PC-3 (cell line): ENCODE data around the gene FBF1. TPM values are rescaled to one million over a fixed set of nuclear protein-coding genes. Genes with fewer than 3 reads are reported as not detected.

ENCODE experiments used
- ATAC-seq: fragments of 200-7000 bp; cut with Tn5 transposase; 2 replicates; pipeline ENCODE4 v1.9.1; 2020; ENCODE audit warnings: mild to moderate bottlenecking, moderate library complexity
- BruUV-seq: library from RNA; stranded (reverse); fragments of 400-500 nt; replicated peaks from 2 replicates; lab custom pipeline; 2021; lab: Mats Ljungman, UMichigan
- CTCF ChIA-PET: fragments of 300-600 bp; sonication (Branson Sonifier 250); formaldehyde crosslinking; loops from one replicate; lab custom pipeline; 2022; ENCODE audit warnings: antibody characterized with exemption; lab: Charles Lee
- POLR2A ChIA-PET: fragments of 300-600 bp; sonication (Branson Sonifier 250); formaldehyde crosslinking; loops from one replicate; lab custom pipeline; 2022; ENCODE audit warnings: antibody characterized with exemption; ENCODE audit not compliant: unreplicated experiment; lab: Charles Lee
- DNase-seq: peaks from one replicate; pipeline ENCODE4 v3.0.0-alpha.2; 2015
- H2AFZ ChIP-seq: fragments of 300-600 bp; sonication (generic); 2 replicates; pipeline ENCODE4 v1.6.0; 2016; ENCODE audit warnings: antibody characterized with exemption, low read length
- H3F3A ChIP-seq: fragments of 300-600 bp; sonication (generic); one replicate; pipeline ENCODE4 v1.6.0; 2017; ENCODE audit warnings: antibody characterized with exemption, low read length, control low read depth, mild to moderate bottlenecking; ENCODE audit not compliant: unreplicated experiment
- H3K27ac ChIP-seq: fragments of 300-600 bp; sonication (generic); 2 replicates; pipeline ENCODE4 v1.5.1; 2016; ENCODE audit warnings: mild to moderate bottlenecking, low read length
- H3K27me3 ChIP-seq: fragments of 300-600 bp; sonication (generic); 2 replicates; pipeline ENCODE4 v1.6.1; 2016; ENCODE audit warnings: low read length, mixed read lengths
- H3K36me3 ChIP-seq: fragments of 300-600 bp; sonication (generic); 2 replicates; pipeline ENCODE4 v1.6.1; 2016; ENCODE audit warnings: low read depth, mixed run types, low read length, mixed read lengths
- H3K4me1 ChIP-seq: fragments of 300-600 bp; sonication (generic); 2 replicates; pipeline ENCODE4 v1.5.1; 2016; ENCODE audit warnings: low read length; ENCODE audit not compliant: insufficient read depth
- H3K4me2 ChIP-seq: fragments of 300-600 bp; sonication (generic); 2 replicates; pipeline ENCODE4 v1.6.0; 2016; ENCODE audit warnings: low read length
- H3K4me3 ChIP-seq: fragments of 300-600 bp; sonication (generic); 2 replicates; pipeline ENCODE4 v1.5.1; 2016; ENCODE audit warnings: mild to moderate bottlenecking, low read length, mixed read lengths
- H3K79me2 ChIP-seq: fragments of 300-600 bp; sonication (generic); 2 replicates; pipeline ENCODE4 v1.6.1; 2017; ENCODE audit warnings: low read length, mixed read lengths
- H3K9ac ChIP-seq: fragments of 300-600 bp; sonication (generic); 2 replicates; pipeline ENCODE4 v1.6.0; 2016; ENCODE audit warnings: mild to moderate bottlenecking, low read length
- H3K9me2 ChIP-seq: fragments of 300-600 bp; sonication (generic); replicated peaks from 2 replicates; pipeline ENCODE4 v1.6.1; 2016; ENCODE audit warnings: mixed run types, low read length, mixed read lengths
- H3K9me3 ChIP-seq: fragments of 300-600 bp; sonication (generic); 2 replicates; pipeline ENCODE4 v1.6.1; 2016; ENCODE audit warnings: low read length, mixed read lengths
- H4K20me1 ChIP-seq: fragments of 300-600 bp; sonication (generic); 2 replicates; pipeline ENCODE4 v1.6.1; 2016; ENCODE audit warnings: low read length, mixed read lengths
- EZH2 ChIP-seq: fragments of 300-600 bp; sonication (generic); IDR thresholded peaks from one replicate; pipeline ENCODE4 v1.6.1; 2017; ENCODE audit warnings: antibody characterized with exemption, mild to moderate bottlenecking, low read length; ENCODE audit not compliant: unreplicated experiment
- EZH2phosphoT487 ChIP-seq: fragments of 300-600 bp; sonication (generic); IDR thresholded peaks from 2 replicates; pipeline ENCODE4 v1.6.1; 2018; ENCODE audit warnings: mild to moderate bottlenecking, antibody characterized with exemption, low read length, borderline replicate concordance
- intact Hi-C: fragments of 100-400 bp; cut with micrococcal nuclease; formaldehyde crosslinking; loops from 2 replicates; pipeline ENCODE4 v1.9.0; 2023
- total RNA-seq: library from RNA; depleted of rRNA; stranded (reverse); fragments of >200 nt; gene quantifications from 2 replicates; pipeline ENCODE4 v1.2.3, GENCODE V29; 2014
- TF ChIP-seq, protein P1 (sequence below): fragments of 300-600 bp; sonication (generic); conservative IDR thresholded peaks from 2 replicates; pipeline ENCODE4 v1.5.1; 2017; ENCODE audit warnings: antibody characterized with exemption, low read depth, mild to moderate bottlenecking, low read length

FBF1 gene
- total RNA-seq, 1 experiment from 2014 or later = 39.2 TPM

DNA sequence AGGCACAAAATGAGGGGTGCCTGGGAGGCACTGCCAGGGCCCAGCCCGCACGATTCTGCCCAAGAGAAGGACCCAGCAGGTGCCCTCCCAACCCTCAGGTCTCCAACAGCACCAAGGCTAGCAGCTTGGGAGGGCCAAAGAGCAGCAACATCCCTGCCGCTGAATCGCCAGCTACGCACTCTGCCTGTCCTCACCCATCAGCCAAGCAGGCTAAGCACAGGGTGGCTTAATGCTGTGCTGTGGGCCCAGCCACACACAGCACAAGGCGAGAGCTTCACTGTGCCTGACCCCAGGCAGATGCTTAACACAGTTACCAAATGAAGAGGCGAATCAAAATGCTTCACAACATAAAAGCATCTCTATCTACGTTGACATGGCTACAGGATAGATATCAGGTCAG is 25.6 kb downstream of the FBF1 start:
- ChIA-PET CTCF (no interaction called here), POLR2A (no interaction called here)
- no peak overlapping the region for H3K4me2 ChIP-seq
- H3K9me2 ChIP-seq = no peaks in the 10 kb centered on the region
- H3K36me3 ChIP-seq = no peaks in the 10 kb centered on the region
- intact Hi-C loops = no loop called here
- ATAC-seq = no peak
- H2AFZ ChIP-seq = no peak overlapping the region
- H3K27ac ChIP-seq = no peak overlapping the region
- no peaks in the 10 kb centered on the region for H3K27me3 ChIP-seq
- H3F3A ChIP-seq = no peaks in the 10 kb centered on the region
- H3K9me3 ChIP-seq = no peaks in the 10 kb centered on the region
- BruUV-seq = no TSS peak
- DNase-seq = no peak
- H3K79me2 ChIP-seq = no peaks in the 10 kb centered on the region
- H3K4me3 ChIP-seq = no peak overlapping the region
- no peaks in the 10 kb centered on the region for H3K4me1 ChIP-seq
- no peak overlapping the region for H3K9ac ChIP-seq
- TF ChIP-seq, protein P1, sequence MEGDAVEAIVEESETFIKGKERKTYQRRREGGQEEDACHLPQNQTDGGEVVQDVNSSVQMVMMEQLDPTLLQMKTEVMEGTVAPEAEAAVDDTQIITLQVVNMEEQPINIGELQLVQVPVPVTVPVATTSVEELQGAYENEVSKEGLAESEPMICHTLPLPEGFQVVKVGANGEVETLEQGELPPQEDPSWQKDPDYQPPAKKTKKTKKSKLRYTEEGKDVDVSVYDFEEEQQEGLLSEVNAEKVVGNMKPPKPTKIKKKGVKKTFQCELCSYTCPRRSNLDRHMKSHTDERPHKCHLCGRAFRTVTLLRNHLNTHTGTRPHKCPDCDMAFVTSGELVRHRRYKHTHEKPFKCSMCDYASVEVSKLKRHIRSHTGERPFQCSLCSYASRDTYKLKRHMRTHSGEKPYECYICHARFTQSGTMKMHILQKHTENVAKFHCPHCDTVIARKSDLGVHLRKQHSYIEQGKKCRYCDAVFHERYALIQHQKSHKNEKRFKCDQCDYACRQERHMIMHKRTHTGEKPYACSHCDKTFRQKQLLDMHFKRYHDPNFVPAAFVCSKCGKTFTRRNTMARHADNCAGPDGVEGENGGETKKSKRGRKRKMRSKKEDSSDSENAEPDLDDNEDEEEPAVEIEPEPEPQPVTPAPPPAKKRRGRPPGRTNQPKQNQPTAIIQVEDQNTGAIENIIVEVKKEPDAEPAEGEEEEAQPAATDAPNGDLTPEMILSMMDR = no peak
- TF ChIP-seq EZH2phosphoT487 (no peak), EZH2 (no peak)
- H4K20me1 ChIP-seq = no peaks in the 10 kb centered on the region

DNA sequence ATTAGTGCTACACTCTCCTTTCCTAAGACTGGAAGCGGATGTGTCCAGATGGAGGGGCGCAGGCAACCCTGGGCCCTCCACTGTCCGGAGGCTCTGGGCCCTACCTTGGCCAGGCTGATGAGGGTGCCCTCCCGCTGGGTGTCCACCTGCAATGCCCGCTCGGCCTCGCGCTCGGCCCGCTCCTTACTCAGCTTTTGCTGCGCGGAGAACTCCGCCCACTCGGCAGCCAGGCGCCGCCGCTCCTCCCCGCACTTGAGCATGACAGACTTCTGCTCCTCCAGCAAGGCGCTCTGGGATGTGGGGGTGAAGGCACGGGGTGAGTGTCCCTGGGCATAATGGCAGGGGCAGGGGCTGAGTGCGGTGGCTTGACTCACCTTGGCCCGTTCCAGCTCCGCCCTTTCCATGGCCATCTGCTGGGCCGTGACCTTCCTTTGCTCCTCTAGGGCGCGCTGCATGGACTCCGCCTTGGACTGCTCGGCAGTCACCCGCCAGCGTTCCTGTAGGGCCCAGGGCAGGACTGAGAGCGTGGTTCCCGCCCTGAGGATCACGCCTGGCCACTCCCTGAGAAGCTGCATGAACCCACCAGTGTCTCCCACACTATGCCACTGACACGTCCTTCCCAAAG is 26.1 kb downstream of the FBF1 start:
- intact Hi-C loops = no loop called here
- Histone ChIP-seq H3K9me3 (no peaks in the 10 kb centered on the region), H4K20me1 (no peaks in the 10 kb centered on the region), H3K9ac (no peak overlapping the region), H3K4me1 (no peaks in the 10 kb centered on the region), H3K9me2 (no peaks in the 10 kb centered on the region), H3F3A (no peaks in the 10 kb centered on the region), H3K27me3 (no peaks in the 10 kb centered on the region), H3K4me3 (no peak overlapping the region), H3K36me3 (no peaks in the 10 kb centered on the region), H3K27ac (no peak overlapping the region), H2AFZ (no peak overlapping the region), H3K4me2 (no peak overlapping the region), H3K79me2 (no peaks in the 10 kb centered on the region)
- ChIA-PET CTCF (no interaction called here), POLR2A (no interaction called here)
- BruUV-seq = no TSS peak
- DNase-seq (no peak), ATAC-seq (no peak)
- no peak for TF ChIP-seq EZH2

DNA sequence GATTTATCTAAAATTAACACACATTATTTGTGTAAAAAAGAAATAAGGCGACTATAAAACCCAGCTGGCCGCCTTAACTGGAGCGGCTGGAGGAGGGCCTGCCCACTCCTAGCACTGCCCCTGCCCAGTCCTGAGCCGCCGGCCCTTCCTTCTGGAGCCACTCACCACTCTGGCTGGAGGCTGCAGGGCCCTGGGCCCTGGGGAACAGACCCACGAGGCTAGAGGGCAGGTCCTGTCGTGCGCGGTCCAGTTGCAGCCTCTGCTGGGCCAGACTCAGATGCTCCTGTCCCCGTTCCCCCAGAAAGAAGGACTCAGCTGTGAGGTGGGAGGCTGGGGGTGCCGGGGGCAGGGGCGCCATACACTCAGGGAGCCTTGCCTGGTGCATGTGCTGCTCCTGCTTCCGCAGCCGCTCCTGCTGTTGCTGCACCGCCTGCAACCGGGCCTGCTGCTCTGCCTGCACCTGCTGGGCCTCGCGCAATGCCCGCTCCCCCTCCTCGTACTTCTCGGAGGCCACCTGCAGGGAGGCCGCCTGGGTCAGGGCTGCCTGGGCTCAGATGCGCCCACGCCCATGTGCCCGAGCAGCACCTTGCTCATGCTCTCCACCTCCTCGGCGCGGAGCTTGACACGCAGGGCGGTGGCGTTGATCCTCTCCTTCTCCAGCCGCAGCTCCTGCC is 27.2 kb downstream of the FBF1 start:
- no peaks in the 10 kb centered on the region for H3K36me3 ChIP-seq
- intact Hi-C loops = no loop called here
- no peak overlapping the region for H3K4me2 ChIP-seq
- TF ChIP-seq EZH2phosphoT487 = no peak
- TF ChIP-seq, protein P1 = no peak
- no peak for TF ChIP-seq EZH2
- H3K4me3 ChIP-seq = no peak overlapping the region
- no peaks in the 10 kb centered on the region for H3K4me1 ChIP-seq
- no TSS peak for BruUV-seq
- H3K9ac ChIP-seq = no peak overlapping the region
- ATAC-seq (no peak), DNase-seq (no peak)
- no peaks in the 10 kb centered on the region for H3K27me3 ChIP-seq
- H3K9me2 ChIP-seq = no peaks in the 10 kb centered on the region
- no peaks in the 10 kb centered on the region for H3F3A ChIP-seq
- CTCF ChIA-PET = no interaction called here
- no peaks in the 10 kb centered on the region for H3K9me3 ChIP-seq
- no peaks in the 10 kb centered on the region for H3K79me2 ChIP-seq
- no peak overlapping the region for H2AFZ ChIP-seq
- H4K20me1 ChIP-seq = no peaks in the 10 kb centered on the region
- no peak overlapping the region for H3K27ac ChIP-seq
- POLR2A ChIA-PET = no interaction called here
